ENCODE data around the gene USP11.
"Not testable (repeated sequence)": the region's sequence is repeated elsewhere in the genome, so short reads cannot be mapped to it uniquely, and the experiment has no call there.

The USP11 gene

DNA sequence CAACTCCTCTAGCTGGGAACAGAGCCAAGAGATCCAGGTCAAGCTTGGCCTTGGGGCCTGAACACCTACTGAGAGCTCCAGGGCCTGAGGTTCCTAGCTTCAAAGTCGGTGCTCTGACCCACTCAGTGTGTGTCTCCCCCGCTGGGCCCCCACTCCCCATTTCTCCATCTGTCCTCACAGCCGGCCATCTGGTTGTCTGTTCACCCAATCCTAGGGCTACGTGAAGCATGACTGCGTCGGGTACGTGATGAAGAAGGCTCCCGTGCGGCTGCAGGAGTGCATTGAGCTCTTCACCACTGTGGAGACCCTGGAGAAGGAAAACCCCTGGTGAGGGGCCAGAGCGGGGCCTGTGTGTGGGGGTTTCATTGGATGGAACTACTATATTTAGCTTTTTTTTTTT lies 12.3 kb downstream of the USP11 start:
- H3K4me3 ChIP-seq (ENCODE audit: low read depth, low read length): no peak overlapping the region
- TF ChIP-seq, protein P1, sequence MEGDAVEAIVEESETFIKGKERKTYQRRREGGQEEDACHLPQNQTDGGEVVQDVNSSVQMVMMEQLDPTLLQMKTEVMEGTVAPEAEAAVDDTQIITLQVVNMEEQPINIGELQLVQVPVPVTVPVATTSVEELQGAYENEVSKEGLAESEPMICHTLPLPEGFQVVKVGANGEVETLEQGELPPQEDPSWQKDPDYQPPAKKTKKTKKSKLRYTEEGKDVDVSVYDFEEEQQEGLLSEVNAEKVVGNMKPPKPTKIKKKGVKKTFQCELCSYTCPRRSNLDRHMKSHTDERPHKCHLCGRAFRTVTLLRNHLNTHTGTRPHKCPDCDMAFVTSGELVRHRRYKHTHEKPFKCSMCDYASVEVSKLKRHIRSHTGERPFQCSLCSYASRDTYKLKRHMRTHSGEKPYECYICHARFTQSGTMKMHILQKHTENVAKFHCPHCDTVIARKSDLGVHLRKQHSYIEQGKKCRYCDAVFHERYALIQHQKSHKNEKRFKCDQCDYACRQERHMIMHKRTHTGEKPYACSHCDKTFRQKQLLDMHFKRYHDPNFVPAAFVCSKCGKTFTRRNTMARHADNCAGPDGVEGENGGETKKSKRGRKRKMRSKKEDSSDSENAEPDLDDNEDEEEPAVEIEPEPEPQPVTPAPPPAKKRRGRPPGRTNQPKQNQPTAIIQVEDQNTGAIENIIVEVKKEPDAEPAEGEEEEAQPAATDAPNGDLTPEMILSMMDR (IDR thresholded peaks at IDR 0.05; ENCODE audit: borderline replicate concordance, insufficient read depth, low read depth, low read length): no peak

DNA sequence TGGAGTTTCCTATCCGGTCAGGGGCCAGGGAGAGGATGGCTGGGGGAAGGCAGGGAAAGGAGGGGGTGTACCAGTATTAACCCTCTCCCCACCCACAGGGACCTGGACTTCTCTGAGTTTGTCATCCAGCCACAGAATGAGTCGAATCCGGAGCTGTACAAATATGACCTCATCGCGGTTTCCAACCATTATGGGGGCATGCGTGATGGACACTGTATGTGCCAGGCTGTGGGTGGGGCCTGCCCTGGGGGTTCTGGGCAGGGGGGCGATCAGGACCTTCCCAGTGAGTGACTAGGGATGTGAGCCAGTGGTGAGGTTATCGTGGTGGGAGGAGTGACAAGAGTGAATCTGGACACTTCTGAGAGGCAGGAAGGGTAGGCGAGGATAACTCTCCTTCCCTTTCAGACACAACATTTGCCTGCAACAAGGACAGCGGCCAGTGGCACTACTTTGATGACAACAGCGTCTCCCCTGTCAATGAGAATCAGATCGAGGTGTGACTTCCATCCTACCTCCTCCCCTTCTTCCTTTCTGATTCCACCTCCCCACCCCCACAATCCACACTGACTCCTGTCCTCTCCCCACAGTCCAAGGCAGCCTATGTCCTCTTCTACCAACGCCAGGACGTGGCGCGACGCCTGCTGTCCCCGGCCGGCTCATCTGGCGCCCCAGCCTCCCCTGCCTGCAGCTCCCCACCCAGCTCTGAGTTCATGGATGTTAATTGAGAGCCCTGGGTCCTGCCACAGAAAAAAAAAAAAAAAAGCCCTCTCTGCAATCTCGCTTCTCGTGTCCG lies 14.6 kb downstream of the USP11 start:
- no peak overlapping the region for H3K4me3 ChIP-seq (ENCODE audit: low read depth, low read length)
- TF ChIP-seq, protein P1 (IDR thresholded peaks at IDR 0.05; ENCODE audit: borderline replicate concordance, insufficient read depth, low read depth, low read length): no peak

DNA sequence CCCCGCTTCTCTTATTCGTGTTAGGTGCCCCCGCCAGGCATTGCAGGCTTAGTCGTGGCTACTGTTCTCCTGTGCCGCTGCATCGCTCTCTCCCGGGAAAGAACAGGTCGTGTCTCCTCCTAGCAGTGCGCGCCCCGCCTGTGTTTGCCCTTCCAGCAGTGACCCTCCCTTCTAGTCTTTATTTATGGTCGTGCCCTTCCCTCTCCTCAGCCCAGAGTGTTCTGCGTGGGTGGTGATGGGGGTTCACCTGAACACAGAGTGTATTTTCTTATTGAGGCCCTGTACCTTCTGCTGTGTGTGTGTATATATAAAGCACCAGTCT lies 15.2 kb downstream of the USP11 start:
- TF ChIP-seq, protein P1 (IDR thresholded peaks at IDR 0.05; ENCODE audit: borderline replicate concordance, insufficient read depth, low read depth, low read length): no peak
- no peak overlapping the region for H3K4me3 ChIP-seq (ENCODE audit: low read depth, low read length)

DNA sequence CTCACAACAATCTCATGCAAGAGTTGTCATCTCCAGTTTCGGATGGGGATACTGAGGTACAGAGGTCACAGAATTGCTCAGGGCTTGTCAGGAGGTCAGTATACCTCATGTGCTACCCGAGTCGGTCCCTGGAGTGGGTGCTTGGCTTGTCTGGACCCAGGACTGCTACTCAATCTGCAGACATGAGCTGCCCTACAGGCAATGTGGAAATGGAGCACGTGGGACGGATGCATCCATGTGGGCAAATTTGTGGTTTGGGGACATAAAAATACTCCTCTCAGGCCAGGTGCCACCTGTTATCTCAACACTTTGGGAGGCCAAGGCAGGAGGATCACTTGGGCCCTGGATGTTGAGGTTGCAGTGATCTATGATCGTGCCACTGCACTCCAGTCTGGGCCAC lies 15.8 kb downstream of the USP11 start:
- no peak overlapping the region for H3K4me3 ChIP-seq (ENCODE audit: low read depth, low read length)
- TF ChIP-seq, protein P1 (IDR thresholded peaks at IDR 0.05; ENCODE audit: borderline replicate concordance, insufficient read depth, low read depth, low read length): no peak

DNA sequence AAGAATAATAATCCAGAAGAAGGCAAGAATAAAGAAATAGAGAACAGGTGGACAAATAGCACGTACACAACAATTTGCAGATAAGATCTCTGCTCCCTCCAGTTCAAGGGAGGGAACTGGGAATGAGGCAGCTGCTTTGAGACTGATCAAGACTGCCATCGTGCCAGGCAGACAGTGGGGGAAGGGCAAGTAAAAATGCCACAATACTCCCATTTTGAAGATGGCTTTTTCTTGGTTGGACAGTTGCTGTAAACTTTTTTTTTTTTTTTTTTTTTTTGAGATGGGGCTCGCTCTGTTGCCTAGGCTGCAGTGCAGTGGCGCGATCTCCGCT lies 17.2 kb downstream of the USP11 start:
- TF ChIP-seq, protein P1 (IDR thresholded peaks at IDR 0.05; ENCODE audit: borderline replicate concordance, insufficient read depth, low read depth, low read length): no peak
- no peak overlapping the region for H3K4me3 ChIP-seq (ENCODE audit: low read depth, low read length)

DNA sequence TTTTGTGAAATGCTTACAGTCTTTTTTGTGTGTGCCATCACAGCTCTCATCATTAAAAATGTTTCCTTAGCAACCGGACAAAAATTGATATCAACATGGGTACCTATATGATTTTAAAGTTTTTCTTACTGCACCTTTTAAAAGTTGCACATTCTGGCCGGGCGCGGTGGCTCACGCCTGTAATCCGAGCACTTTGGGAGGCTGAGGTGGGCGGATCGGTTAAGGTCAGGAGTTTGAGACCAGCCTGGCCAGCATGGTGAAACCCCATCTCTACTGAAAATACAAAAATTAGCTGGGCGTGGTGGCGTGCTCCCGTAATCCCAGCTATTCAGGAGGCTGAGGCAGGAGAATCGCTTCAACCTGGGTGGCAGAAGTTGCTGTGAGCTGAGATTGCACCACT lies 24.8 kb downstream of the USP11 start:
- not testable (repeated sequence) for H3K4me3 ChIP-seq (ENCODE audit: low read depth, low read length)

DNA sequence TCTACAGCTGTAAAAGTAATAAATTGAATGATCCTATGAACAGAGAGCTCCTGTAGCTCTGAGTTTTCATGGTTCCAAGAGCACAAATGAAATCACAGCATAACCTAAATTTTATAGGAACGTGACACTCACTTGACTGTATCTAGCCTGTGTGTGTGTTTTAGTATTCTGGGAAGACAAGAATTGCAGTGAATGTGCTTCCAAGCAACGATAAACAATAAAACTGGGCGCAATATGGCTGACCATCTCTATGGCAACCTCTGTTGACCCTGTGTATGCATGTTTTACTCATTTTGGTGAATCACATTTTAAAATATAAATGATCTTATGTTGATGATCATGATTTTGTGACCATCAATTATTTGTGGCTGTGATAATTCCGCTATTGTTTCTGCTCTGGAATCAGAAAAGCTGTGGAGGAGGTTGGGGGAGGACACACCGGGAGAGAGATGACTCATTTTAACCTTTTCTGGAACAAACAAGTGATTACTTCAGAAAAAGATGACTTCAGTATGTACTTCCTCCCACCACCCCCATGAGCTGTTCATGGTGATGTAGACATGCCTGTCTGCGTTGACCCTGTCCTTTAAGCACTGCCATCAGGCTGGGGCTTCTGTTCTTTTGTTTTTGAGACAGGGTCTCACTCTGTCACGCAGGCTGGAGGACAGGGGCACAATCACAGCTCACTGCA lies 31.8 kb downstream of the USP11 start:
- no peak overlapping the region for H3K4me3 ChIP-seq (ENCODE audit: low read depth, low read length)
- TF ChIP-seq, protein P1 (IDR thresholded peaks at IDR 0.05; ENCODE audit: borderline replicate concordance, insufficient read depth, low read depth, low read length): no peak
